GM23338 (cell line): ENCODE measurements around the gene SUPT3H.

Experiments
- ETS1 ChIP-seq: IDR thresholded peaks from 2 replicates; pipeline ENCODE4 v1.6.1; 2016; ENCODE audit warnings: antibody characterized with exemption
- EZH2 ChIP-seq: fragments of 200-600 bp; sonication (generic); IDR thresholded peaks from one replicate; pipeline ENCODE4 v1.8.0; 2017; ENCODE audit warnings: antibody characterized with exemption, mild to moderate bottlenecking, low read depth; ENCODE audit not compliant: unreplicated experiment
- EZH2phosphoT487 ChIP-seq: fragments of 200-600 bp; sonication (generic); IDR thresholded peaks from one replicate; pipeline ENCODE4 v1.8.1; 2018; ENCODE audit warnings: antibody characterized with exemption; ENCODE audit not compliant: unreplicated experiment
- NANOG ChIP-seq: IDR thresholded peaks from 2 replicates; pipeline ENCODE4 v1.6.1; 2016; ENCODE audit warnings: antibody characterized with exemption, borderline replicate concordance
- POLR2AphosphoS5 ChIP-seq: IDR thresholded peaks from 2 replicates; pipeline ENCODE4 v1.6.1; 2016; ENCODE audit warnings: antibody characterized with exemption, low read depth
- ZNF114 ChIP-seq: fragments of 250-450 bp; sonication (Bioruptor Pico); IDR thresholded peaks from 2 replicates; pipeline ENCODE4 v1.5.0; 2020; ENCODE audit warnings: mild to moderate bottlenecking, moderate library complexity
- TF ChIP-seq, protein P1 (sequence below), 2 experiments: fragments of 200-600 bp in 1 of 2; sonication (generic) in 1 of 2; conservative IDR thresholded peaks; 2 replicates each; pipeline versions ENCODE4 v1.5.1 to v1.6.1; 2016 to 2017; ENCODE audit warnings: antibody characterized with exemption in 2 of 2, low read depth in 2 of 2, mild to moderate bottlenecking in 2 of 2, moderate library complexity in 1 of 2
- TF ChIP-seq, protein P2 (sequence below): IDR thresholded peaks from one replicate; pipeline ENCODE4 v1.6.1; 2018; ENCODE audit warnings: antibody characterized with exemption; ENCODE audit not compliant: unreplicated experiment

DNA sequence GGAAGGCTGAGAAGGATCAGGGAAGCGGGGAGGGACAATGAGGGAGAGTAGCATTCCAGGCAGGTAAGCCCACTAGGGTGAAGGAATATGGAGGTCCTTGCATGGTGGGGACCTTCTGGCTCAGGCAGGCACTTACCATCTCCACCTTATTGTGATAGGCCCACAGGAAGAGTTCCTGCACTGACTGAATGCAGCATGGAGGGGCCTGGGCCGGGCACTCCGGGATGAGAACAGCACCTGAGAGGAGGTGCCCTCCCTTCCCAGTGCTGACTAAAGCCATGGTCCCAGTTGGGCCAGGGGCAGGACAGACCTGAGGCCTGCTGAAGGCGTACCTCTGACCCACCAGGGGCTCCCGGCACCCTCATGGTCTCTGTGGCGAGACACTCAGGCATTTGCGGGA is 597.6 kb downstream of the SUPT3H start:
- TF ChIP-seq, protein P1, sequence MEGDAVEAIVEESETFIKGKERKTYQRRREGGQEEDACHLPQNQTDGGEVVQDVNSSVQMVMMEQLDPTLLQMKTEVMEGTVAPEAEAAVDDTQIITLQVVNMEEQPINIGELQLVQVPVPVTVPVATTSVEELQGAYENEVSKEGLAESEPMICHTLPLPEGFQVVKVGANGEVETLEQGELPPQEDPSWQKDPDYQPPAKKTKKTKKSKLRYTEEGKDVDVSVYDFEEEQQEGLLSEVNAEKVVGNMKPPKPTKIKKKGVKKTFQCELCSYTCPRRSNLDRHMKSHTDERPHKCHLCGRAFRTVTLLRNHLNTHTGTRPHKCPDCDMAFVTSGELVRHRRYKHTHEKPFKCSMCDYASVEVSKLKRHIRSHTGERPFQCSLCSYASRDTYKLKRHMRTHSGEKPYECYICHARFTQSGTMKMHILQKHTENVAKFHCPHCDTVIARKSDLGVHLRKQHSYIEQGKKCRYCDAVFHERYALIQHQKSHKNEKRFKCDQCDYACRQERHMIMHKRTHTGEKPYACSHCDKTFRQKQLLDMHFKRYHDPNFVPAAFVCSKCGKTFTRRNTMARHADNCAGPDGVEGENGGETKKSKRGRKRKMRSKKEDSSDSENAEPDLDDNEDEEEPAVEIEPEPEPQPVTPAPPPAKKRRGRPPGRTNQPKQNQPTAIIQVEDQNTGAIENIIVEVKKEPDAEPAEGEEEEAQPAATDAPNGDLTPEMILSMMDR (conservative IDR thresholded peaks at IDR 0.05; ENCODE audit: low read depth in 2 of 2) = no peak
- TF ChIP-seq POLR2AphosphoS5 = no peak
- no peak for TF ChIP-seq NANOG
- TF ChIP-seq EZH2phosphoT487 = no peak
- no peak for TF ChIP-seq ETS1
- TF ChIP-seq, protein P2, sequence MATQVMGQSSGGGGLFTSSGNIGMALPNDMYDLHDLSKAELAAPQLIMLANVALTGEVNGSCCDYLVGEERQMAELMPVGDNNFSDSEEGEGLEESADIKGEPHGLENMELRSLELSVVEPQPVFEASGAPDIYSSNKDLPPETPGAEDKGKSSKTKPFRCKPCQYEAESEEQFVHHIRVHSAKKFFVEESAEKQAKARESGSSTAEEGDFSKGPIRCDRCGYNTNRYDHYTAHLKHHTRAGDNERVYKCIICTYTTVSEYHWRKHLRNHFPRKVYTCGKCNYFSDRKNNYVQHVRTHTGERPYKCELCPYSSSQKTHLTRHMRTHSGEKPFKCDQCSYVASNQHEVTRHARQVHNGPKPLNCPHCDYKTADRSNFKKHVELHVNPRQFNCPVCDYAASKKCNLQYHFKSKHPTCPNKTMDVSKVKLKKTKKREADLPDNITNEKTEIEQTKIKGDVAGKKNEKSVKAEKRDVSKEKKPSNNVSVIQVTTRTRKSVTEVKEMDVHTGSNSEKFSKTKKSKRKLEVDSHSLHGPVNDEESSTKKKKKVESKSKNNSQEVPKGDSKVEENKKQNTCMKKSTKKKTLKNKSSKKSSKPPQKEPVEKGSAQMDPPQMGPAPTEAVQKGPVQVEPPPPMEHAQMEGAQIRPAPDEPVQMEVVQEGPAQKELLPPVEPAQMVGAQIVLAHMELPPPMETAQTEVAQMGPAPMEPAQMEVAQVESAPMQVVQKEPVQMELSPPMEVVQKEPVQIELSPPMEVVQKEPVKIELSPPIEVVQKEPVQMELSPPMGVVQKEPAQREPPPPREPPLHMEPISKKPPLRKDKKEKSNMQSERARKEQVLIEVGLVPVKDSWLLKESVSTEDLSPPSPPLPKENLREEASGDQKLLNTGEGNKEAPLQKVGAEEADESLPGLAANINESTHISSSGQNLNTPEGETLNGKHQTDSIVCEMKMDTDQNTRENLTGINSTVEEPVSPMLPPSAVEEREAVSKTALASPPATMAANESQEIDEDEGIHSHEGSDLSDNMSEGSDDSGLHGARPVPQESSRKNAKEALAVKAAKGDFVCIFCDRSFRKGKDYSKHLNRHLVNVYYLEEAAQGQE = no peak
- TF ChIP-seq EZH2 = no peak
- no peak for TF ChIP-seq ZNF114 (CRISPR knock-in tag)
